Stimulated activated CD4-positive, alpha-beta T cell treated with anti-CD3 and anti-CD28 coated beads, Interleukin-1b, Interleukin-23, amount 100 ng/mL, for 24 hours (primary cell): ENCODE results near the gene ARHGAP10.

Experiments
- DNase-seq, 4 experiments: peaks; one replicate each; pipeline ENCODE4 v3.0.0-alpha.2; 2020; ENCODE audit warnings: low read depth in 4 of 4, low spot score in 1 of 4

The ARHGAP10 gene

DNA sequence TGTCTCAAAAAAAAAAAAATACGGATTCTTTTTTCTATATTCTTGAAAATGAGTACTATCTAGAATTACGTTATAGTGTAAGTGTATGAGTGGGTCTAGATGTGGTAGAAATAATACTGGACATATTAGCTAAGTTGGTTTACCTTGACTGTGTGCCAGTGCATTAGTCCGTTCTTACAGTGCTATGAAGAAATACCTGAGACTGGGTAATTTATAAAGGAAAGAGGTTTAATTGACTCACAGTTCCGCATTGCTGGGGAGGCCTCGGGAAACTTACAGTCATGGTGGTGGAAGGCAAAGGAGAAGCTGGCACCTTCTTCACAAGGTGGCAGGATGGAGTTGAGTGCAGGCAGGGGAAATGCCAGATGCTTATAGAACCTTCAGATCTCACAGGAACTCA, 92.4 kb downstream of the ARHGAP10 start:
- DNase-seq = no peak

DNA sequence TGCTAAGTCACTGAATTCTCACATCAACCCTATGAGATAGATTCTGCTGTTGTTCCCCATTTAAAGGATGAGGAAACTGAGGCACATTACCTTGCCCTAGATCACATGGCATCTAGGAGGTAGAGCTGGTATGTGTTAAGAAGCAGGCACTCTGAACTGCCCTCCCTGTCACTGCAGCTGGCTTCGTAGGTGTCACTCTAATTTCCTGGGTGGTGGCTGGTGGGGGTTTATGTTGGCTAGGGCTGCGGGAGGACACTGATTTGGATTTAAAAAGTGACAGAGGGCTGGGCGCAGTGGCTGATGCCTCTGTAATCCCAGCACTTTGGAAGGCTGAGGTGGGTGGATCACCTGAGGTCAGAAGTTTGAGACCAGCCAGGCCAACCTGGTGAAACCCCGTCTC, 93.0 kb downstream of the ARHGAP10 start:
- no peak for DNase-seq

DNA sequence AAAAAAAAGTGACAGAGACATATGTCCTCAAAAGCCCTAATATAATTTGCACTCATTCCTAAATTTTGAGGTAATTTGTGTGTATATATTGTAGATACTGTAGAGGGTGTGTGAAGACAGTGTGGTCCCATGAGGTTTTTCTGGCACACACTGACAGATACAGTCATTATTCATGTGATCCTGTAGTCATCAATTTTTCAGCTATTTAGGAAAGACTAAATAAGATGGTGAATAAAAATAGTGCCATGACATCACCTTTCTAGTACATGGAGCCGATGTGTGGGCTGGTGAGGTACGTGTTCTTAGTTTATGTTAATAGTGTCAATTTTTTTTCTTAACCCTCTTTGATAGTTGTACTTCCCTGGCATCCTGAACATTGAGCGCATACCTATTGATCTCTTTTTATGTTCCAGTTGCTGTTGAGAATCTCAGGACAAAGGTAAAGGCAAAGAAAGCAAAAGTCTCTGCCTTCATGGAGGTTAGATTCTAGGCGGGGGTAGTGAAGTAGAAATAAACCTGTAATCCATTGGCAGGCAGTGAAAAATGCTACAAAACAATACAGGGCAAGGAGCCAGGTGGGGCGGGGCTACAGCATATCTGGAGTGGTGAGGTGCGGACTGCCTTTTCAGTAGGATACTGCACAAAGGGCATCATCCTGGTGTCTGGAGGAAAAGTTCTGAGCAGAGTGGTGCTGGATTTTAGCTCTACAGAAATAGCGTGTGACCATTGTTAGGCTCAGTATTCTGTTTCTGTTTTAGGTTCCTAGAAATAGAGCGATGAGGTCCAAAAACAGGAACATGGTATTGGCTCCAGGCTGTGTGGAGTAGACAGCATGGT, 93.8 kb downstream of the ARHGAP10 start:
- no peak for DNase-seq

GRCh38 chr4:147826288-147826646, 94.4 kb downstream of the ARHGAP10 start:
- no peak for DNase-seq

- DNase-seq = no peak
Measured at GRCh38 chr4:147828331-147828905, 96.5 kb downstream of the ARHGAP10 start.

DNA sequence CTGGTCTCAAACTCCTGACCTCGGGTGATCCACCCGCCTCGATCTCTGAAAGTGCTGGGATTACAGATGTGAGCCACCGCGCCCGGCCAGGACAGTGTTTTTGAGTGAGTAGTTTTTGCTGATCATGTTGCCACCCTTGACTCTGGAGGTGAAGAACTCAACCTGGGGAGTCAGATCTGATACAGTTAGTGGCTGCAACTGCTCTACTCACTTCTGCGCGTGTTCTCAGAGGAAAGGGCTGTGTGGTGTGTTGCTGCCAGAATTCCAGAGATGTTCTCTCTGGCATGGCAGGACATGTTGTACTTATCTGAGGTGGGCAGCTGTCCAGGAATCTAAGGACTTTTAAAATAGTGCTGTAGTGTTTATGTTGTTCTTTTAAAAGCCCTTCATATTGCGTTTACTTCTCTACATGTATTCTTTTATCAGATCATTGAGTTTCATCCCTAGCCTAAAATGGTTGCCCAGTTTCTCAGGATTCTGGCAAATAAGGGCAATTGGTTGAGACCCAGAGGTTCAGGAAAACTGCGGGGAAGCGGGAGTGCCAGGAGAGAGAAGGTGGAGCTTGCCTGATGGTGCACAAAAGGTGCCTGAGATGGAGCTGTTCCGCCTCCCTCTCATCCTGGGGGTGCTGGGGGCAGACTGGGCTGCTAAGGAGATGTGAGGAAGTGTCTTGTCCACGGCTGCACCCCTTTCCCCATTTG, 97.7 kb downstream of the ARHGAP10 start:
- no peak for DNase-seq

GRCh38 chr4:147830102-147830463, 98.2 kb downstream of the ARHGAP10 start:
- DNase-seq = no peak

DNA sequence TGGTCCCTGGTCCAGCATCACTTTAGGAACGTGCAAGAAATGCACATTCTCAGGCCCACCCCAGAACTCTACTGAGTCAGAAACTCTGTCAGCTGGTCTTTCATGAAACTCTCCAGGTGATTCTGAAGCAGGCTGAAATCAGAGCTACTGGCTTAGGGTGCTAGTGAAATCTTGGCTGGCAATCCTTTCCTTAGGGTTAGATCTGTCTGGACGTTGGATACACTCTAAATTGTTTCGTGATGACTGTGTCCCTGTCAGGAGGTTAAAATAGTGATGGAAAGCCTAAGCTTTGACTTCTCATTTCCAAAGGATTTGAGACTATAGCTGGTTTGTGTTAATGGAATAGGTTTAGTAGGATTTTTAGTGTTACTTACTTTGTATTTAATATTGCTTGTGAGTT, 99.1 kb downstream of the ARHGAP10 start:
- no peak for DNase-seq

DNA sequence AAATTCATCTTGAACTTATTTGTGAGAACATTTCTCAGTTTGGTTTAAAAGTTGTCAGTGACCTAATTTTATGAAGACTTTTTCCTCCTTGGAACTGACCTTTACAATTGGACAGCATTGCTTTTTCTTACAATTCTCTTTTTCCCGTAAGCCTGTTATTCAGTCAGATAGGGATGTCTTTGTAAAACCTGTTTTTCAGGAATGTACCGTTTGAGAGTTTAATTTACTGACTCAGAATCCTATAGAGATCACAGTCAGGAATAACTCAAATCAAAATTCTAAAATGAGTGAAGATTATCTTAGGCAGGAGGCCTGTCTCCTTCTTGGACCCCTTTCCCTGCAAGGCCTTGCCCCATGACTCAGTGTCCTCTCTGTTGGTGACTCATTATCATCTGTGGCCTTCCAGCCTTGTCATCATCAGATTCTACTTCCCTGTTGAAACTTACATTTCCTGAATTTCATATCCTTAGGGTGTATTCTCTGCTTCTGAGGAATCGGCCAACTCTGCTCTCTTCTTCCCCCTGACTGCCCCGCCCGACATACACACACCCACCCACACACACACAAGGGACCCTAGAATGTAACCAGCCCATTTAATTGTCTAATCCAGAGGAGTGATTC, 99.8 kb downstream of the ARHGAP10 start:
- DNase-seq = no peak

DNA sequence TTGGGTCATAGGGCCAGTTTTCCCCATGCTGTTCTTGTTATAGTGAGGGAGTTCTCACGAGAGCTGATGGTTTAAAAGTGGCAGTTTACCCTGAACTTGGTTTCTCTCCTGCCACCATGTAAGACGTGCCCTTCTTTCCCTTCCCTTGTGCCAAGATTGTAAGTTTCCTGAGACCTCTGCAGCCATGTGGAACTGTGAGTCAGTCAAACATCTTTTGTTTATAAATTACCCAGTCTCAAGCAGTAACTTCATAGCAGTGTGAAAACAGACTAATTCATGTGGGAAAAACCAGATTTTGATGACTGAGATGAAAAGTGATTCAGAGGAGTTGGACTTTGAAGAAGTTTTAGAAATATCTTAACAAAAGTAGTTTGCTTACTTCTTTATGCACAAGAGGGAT, 101.4 kb downstream of the ARHGAP10 start:
- no peak for DNase-seq

DNA sequence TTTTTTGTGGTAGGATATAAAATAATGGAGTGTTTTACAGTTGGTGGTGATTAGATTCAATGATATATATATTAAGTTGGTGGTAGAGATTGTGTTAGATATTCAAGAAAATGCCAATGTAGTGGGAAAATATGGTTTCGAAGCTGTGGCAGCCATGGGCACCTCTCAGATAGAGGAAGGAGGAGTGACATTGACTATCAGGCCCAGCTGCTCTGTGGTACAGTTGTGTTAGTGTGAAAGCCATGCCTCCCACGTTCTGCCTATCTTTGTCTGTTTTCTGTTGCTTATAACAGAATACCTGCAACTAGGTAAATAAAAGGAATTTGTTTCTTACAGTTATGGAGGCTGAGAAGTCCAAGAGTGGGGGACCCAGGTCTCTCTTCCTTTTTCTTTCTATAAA, 101.9 kb downstream of the ARHGAP10 start:
- DNase-seq = no peak

DNA sequence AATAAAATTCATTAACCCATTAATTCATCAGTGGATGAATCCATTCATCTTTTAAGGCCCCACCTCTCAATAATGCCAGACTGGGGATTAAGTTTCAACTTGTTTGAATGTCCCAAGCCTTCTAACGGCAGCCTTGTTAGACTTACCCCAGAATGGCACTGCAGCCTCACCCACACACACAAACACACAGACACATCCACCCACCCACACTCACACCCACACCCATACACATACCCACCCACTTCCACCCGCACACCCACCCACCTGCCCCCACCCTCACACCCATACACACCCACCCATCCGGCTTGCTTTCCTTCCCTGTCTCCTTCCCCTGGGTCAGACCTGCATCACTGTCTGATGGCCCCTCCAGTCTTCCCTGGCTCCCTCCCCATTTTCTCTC, 102.6 kb downstream of the ARHGAP10 start:
- no peak for DNase-seq

- no peak for DNase-seq
Measured at GRCh38 chr4:147836807-147837206, 104.9 kb downstream of the ARHGAP10 start.

DNA sequence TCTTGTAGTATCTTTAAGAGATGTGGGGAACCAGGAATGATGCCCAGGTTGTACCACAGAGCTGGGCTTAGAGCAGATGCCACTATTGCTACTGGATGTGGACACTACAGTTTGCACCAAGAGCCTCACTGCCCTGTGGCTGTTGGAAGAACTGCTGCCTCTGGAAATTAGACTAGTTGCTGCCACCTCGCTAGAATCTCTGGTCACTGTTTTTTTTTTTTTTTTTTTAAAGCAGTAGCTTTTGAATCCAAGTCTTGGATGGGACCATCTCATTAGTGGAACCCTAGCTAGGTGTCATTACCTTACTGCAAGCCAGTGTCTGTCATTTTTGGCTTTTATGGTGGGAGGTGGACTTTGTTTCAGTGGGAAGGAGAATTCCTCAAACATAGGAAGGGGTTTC, 105.5 kb downstream of the ARHGAP10 start:
- no peak for DNase-seq

- no peak for DNase-seq
Measured at GRCh38 chr4:147837854-147838253, 106.0 kb downstream of the ARHGAP10 start.

- DNase-seq = no peak
Measured at GRCh38 chr4:147839200-147839599, 107.3 kb downstream of the ARHGAP10 start.

DNA sequence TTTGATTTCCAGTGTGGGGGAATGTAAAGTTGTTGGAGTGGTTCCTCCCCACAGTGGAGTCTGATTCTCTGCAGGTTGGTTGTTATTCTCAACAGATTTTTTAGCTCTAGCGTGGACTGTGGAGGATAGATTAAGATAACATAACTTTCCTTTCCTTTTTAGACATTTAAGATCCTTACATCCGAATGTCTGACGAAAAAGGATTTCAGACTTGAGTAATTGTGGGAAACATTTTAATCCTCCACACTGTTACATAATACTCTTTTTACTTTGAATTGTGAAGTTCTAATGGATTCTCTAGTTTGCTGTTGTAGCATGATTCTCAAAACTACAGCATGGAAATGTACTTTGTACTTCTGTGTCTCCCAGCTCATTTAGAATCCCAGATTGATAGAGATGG, 107.8 kb downstream of the ARHGAP10 start:
- DNase-seq = no peak

DNA sequence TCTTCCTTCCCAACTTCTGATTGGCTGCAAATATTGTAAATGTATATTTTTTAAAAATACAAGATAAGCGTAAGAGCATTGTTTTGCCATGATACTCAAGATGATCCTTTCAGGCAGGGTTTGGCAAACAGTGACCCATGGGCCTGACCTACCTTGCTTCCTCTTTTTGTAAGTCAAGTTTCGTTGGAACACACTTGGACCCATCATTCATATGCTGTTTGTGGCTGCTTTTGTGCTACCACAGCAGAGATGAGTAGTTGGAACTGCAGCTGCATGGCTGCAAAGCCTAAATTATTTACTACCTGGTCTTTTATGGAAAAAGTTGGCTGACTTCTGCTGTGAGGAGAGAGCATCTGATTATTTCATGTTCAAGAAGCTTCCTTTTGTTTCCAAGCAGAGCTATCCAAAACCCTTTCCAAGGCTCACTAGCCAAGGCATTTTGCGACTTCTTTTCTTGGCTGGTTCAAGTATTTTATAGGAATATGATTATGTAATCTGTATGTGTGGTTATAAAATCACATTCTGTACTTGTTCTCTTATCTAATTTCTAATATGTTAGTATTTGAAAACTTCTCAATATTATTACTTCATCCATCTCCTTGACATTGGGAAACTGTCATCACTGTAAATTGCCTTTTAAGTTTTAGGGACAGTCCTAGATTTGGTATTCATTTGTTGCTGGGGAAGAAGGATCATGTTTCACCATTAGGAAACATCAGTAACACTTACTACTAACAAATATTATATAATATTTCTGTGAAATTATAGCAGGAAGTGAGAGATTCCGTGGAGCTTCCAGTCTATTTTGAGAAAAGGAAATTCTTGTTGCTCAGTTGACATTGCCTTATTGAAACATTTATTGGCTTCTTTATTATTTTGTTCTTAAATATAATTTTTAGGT, 109.2 kb downstream of the ARHGAP10 start:
- no peak for DNase-seq

DNA sequence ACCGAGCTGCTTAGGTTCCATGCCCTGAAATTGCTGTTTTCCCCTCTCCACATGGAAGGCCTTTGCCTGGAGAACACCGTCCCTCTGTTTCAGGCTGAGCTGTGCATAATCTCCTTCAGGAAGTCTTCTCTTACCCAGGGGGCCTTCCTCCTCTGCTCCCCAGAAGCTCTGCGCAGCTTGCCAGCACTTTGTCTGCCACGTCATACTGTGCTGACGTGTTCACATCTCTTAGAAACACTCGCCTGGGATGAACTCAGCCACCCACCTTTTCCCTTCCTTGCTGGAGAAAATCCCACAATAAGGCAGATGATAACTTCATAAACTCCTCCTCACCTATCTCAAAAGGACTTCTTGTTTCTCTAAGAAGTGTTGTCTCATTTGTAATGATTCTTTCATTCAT, 110.7 kb downstream of the ARHGAP10 start:
- no peak for DNase-seq

DNA sequence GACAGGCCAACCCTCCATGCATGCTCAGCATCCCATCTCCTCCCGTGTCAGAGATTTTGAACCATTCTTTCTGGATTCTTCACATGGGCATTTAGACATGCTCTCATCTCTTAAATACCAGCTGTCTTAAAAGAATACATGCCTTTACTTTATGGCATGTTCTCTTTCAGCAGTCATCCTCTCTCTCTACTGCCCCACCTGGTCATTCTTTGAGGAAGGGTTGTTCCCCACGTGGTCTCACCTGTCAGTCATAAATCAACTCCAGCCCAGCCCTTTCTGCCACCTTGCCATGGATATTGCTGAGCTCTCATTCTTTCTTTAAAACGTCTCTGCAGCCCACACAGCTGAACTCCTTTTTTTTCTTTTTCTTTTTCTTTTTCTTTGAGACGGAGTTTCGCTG, 111.3 kb downstream of the ARHGAP10 start:
- DNase-seq = no peak

GRCh38 chr4:147844781-147845180, 112.9 kb downstream of the ARHGAP10 start:
- DNase-seq = no peak
